ENCODE results near the gene ZBED2.

DNA sequence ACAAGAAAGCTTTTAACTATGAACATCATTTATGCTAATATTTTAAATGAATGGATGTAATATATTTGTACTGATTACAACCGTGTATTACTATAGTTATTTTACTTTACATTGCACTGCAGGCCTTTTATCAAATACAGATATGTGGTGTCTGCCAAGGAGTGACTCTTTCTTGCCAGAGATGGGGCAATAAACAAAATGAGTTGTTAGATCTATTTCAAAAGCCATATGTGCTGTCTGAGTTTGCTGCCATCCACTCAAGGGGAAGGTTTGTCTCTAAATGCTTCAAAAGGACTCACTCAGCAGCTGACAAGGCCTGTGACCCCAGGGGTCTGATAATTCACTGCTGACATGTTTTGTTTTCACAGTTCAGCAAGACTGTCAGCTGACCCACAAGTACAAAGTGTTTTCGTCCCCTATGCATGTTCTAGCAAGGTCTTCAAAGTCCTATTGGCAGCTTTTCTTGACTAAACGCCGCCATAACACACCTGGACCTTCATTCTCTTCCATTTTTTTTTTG is 41.3 kb upstream of the ZBED2 start:
- TF ChIP-seq, protein P1, sequence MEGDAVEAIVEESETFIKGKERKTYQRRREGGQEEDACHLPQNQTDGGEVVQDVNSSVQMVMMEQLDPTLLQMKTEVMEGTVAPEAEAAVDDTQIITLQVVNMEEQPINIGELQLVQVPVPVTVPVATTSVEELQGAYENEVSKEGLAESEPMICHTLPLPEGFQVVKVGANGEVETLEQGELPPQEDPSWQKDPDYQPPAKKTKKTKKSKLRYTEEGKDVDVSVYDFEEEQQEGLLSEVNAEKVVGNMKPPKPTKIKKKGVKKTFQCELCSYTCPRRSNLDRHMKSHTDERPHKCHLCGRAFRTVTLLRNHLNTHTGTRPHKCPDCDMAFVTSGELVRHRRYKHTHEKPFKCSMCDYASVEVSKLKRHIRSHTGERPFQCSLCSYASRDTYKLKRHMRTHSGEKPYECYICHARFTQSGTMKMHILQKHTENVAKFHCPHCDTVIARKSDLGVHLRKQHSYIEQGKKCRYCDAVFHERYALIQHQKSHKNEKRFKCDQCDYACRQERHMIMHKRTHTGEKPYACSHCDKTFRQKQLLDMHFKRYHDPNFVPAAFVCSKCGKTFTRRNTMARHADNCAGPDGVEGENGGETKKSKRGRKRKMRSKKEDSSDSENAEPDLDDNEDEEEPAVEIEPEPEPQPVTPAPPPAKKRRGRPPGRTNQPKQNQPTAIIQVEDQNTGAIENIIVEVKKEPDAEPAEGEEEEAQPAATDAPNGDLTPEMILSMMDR (optimal IDR thresholded peaks at IDR 0.05 in 1 of 3, IDR thresholded peaks at IDR 0.05 in 1 of 3, conservative IDR thresholded peaks at IDR 0.05 in 1 of 3; ENCODE audit: extremely low read depth in 1 of 3, insufficient read depth in 2 of 3, low read length in 3 of 3) = no peak
- no peak for TF ChIP-seq EZH2 (IDR thresholded peaks at IDR 0.05; ENCODE audit: low read length)

Data from keratinocyte (primary cell).